ENCODE measurements around the gene UTP14A. TPM values are rescaled to one million over a fixed set of nuclear protein-coding genes. Genes with fewer than 3 reads are reported as not detected.

UTP14A gene
- polyA plus RNA-seq, 2 of the 4 experiments (the other 2 are of a cell fraction) = 38.7 to 47.3 TPM

GRCh38 chrX:129953881-129954280, 47.9 kb downstream of the UTP14A start:
- Histone ChIP-seq H3K4me2 (no peak overlapping the region), H3K4me1 (peaks cover 3% of the 10 kb centered on the region; the same call in 2 of the 3 replicates), H3K27ac (no peak overlapping the region), H3K9me3 (no peaks in the 10 kb centered on the region), H3K4me3 (no peak overlapping the region)
- TF ChIP-seq MAX (IDR thresholded peaks at IDR 0.05) (no peak), NFE2L2 (conservative IDR thresholded peaks at IDR 0.05; ENCODE audit: low read length) (no peak), ATOH8 (CRISPR knock-in tag; IDR thresholded peaks at IDR 0.05; ENCODE audit: low read depth) (no peak), ZC3H11A (IDR thresholded peaks at IDR 0.05) (no peak), HOXB13 (CRISPR knock-in tag; IDR thresholded peaks at IDR 0.05; ENCODE audit: low read depth) (no peak), CHD2 (IDR thresholded peaks at IDR 0.05; ENCODE audit: low read length, partially characterized antibody) (no peak), HEYL (CRISPR knock-in tag; IDR thresholded peaks at IDR 0.05) (no peak), BHLHE40 (IDR thresholded peaks at IDR 0.05; ENCODE audit: low read depth, low read length) (no peak), ZSCAN20 (CRISPR knock-in tag; IDR thresholded peaks at IDR 0.05) (no peak), TFCP2L1 (CRISPR knock-in tag; IDR thresholded peaks at IDR 0.05) (no peak), RCOR1 (IDR thresholded peaks at IDR 0.05; ENCODE audit: low read depth, low read length) (no peak), CHD4 (IDR thresholded peaks at IDR 0.05; ENCODE audit: borderline replicate concordance) (no peak), ZFP36 (IDR thresholded peaks at IDR 0.05; ENCODE audit: borderline replicate concordance, partially characterized antibody) (no peak), RFX5 (IDR thresholded peaks at IDR 0.05) (no peak)
- no peak for DNase-seq (ENCODE audit: low read depth in 1 of 2, low spot score in 1 of 2)
- WGBS (ENCODE audit: missing lambda C conversion rate) = 88% methylated on average over 4 of the region's 4 CpGs
- CTCF ChIA-PET = interaction anchor here (1.0 kb wide), 1 partner anchor 10 kb away, joined by 3 read pairs; no protein-coding TSS in a partner anchor
- FAIRE-seq = no peak
- ATAC-seq = no peak
- POLR2A ChIA-PET = no interaction called here

- no peak for FAIRE-seq
- ATAC-seq = no peak
Observed at GRCh38 chrX:129954804-129955203, 48.8 kb downstream of the UTP14A start.

More at GRCh38 chrX:129954804-129955203, 48.8 kb downstream of the UTP14A start:
- ChIA-PET POLR2A (no interaction called here), CTCF (interaction anchor here (1.0 kb wide), 1 partner anchor 44 kb away, joined by 3 read pairs; no protein-coding TSS in a partner anchor)
- H3K27ac ChIP-seq = no peak overlapping the region
- 89% methylated on average over 1 of the region's 3 CpGs for WGBS (ENCODE audit: missing lambda C conversion rate)
- H3K4me1 ChIP-seq = peaks cover 3% of the 10 kb centered on the region; the same call in 2 of the 3 replicates
- H3K9me3 ChIP-seq = no peaks in the 10 kb centered on the region
- H3K4me3 ChIP-seq = no peak overlapping the region
- H3K4me2 ChIP-seq = no peak overlapping the region
- DNase-seq (ENCODE audit: low read depth in 1 of 2, low spot score in 1 of 2) = no peak
- TF ChIP-seq MAFK (IDR thresholded peaks at IDR 0.05; ENCODE audit: partially characterized antibody) (no peak), CEBPB (IDR thresholded peaks at IDR 0.05) (no peak), FOSL2 (IDR thresholded peaks at IDR 0.05) (no peak), FOSL2 (CRISPR knock-in tag; IDR thresholded peaks at IDR 0.05) (no peak), MYC (IDR thresholded peaks at IDR 0.05; ENCODE audit: borderline replicate concordance, low read length) (no peak), HES2 (IDR thresholded peaks at IDR 0.05) (no peak), HEYL (CRISPR knock-in tag; IDR thresholded peaks at IDR 0.05) (no peak), RARB (CRISPR knock-in tag; IDR thresholded peaks at IDR 0.05) (no peak), RCOR1 (IDR thresholded peaks at IDR 0.05; ENCODE audit: low read depth, low read length) (no peak), REST (IDR thresholded peaks at IDR 0.05) (no peak), CHD2 (IDR thresholded peaks at IDR 0.05; ENCODE audit: low read length, partially characterized antibody) (no peak), ZC3H11A (IDR thresholded peaks at IDR 0.05) (no peak), ELK1 (IDR thresholded peaks at IDR 0.05; ENCODE audit: low read depth, low read length) (no peak), NPAS2 (CRISPR knock-in tag; IDR thresholded peaks at IDR 0.05; ENCODE audit: borderline replicate concordance) (no peak), CHD4 (IDR thresholded peaks at IDR 0.05; ENCODE audit: borderline replicate concordance) (no peak), CTCF (IDR thresholded peaks at IDR 0.05) (no peak), ZSCAN20 (CRISPR knock-in tag; IDR thresholded peaks at IDR 0.05) (no peak), CBX2 (IDR thresholded peaks at IDR 0.05; ENCODE audit: borderline replicate concordance, low read depth) (no peak), PHF8 (IDR thresholded peaks at IDR 0.05; ENCODE audit: borderline replicate concordance, low read depth) (no peak), KDM1A (IDR thresholded peaks at IDR 0.05; ENCODE audit: low read depth) (no peak), POLR2AphosphoS2 (conservative IDR thresholded peaks at IDR 0.05; ENCODE audit: low read length) (no peak)

Data from A549 (cell line).